COLO668 (cell line): Measurements from ENCODE around the gene NOTUM.

Source experiments
- DNase-seq: peaks from one replicate; lab custom pipeline; 2025; ENCODE audit not compliant: unreplicated experiment; lab: John Stamatoyannopoulos, UW

Gene NOTUM

GRCh38 chr17:81940538-81941483 is 20.2 kb downstream of the NOTUM start:
- no peak for DNase-seq

GRCh38 chr17:81939881-81940385 is 21.1 kb downstream of the NOTUM start:
- no peak for DNase-seq

- DNase-seq: no peak
These were observed 21.8 kb downstream of the NOTUM start for GRCh38 chr17:81939218-81939617.

- no peak for DNase-seq
These were observed 25.3 kb downstream of the NOTUM start for GRCh38 chr17:81935709-81936084.

- no peak for DNase-seq
These were observed 25.9 kb downstream of the NOTUM start for GRCh38 chr17:81934850-81935708.

GRCh38 chr17:81934098-81934757 is 26.8 kb downstream of the NOTUM start:
- DNase-seq: no peak

- DNase-seq: no peak
These were observed 27.7 kb downstream of the NOTUM start for GRCh38 chr17:81933178-81933699.

- DNase-seq: no peak
These were observed 28.5 kb downstream of the NOTUM start for GRCh38 chr17:81932333-81932983.

- no peak for DNase-seq
These were observed 29.2 kb downstream of the NOTUM start for GRCh38 chr17:81931557-81932332.

- no peak for DNase-seq
These were observed 29.8 kb downstream of the NOTUM start for GRCh38 chr17:81931189-81931556.

- no peak for DNase-seq
These were observed 30.6 kb downstream of the NOTUM start for GRCh38 chr17:81930142-81931125.

GRCh38 chr17:81929253-81930141 is 31.5 kb downstream of the NOTUM start:
- no peak for DNase-seq

GRCh38 chr17:81928544-81929252 is 32.3 kb downstream of the NOTUM start:
- peak; percentile 32 for DNase-seq

GRCh38 chr17:81927653-81928543 is 33.1 kb downstream of the NOTUM start, which contains the start of gene MAFG:
MAFG (minus strand) TSS chr17:81927735; CDS start chr17:81923185, 4,550 bp downstream.
- DNase-seq: peak; percentile 93

- DNase-seq: no peak
These were observed 33.8 kb downstream of the NOTUM start for GRCh38 chr17:81927152-81927652.
